Endodermal cell (in vitro differentiated cells): ENCODE results near the gene MACROD2. TPM values are rescaled to one million over a fixed set of nuclear protein-coding genes. Genes with fewer than 3 reads are reported as not detected.
"Not testable (repeated sequence)": the region's sequence is repeated elsewhere in the genome, so short reads cannot be mapped to it uniquely, and the experiment has no call there.

ENCODE experiments used
- DNase-seq: peaks from one replicate; pipeline ENCODE4 v3.0.0-alpha.2; 2017
- H3K27ac ChIP-seq: 2 replicates; pipeline ENCODE4 v1.5.1; 2013; ENCODE audit warnings: mild to moderate bottlenecking, low read depth, low read length, moderate library complexity
- H3K27me3 ChIP-seq: 2 replicates; pipeline ENCODE4 v1.6.1; 2013; ENCODE audit warnings: mild to moderate bottlenecking, low read length, moderate library complexity; ENCODE audit not compliant: insufficient read depth, control insufficient read depth, poor library complexity, severe bottlenecking
- H3K36me3 ChIP-seq: 2 replicates; pipeline ENCODE4 v1.7.0; 2013; ENCODE audit warnings: mild to moderate bottlenecking, low read length, moderate library complexity; ENCODE audit not compliant: control insufficient read depth, insufficient read depth
- H3K4me1 ChIP-seq: one replicate; pipeline ENCODE4 v1.7.0; 2013; ENCODE audit warnings: low read length; ENCODE audit not compliant: control insufficient read depth, insufficient read depth
- H3K4me3 ChIP-seq: 2 replicates; pipeline ENCODE4 v1.5.1; 2013; ENCODE audit warnings: mild to moderate bottlenecking, low read length, moderate library complexity
- H3K9ac ChIP-seq: 2 replicates; pipeline ENCODE4 v1.6.1; 2013; ENCODE audit warnings: mild to moderate bottlenecking, low read length, moderate library complexity; ENCODE audit not compliant: poor library complexity, severe bottlenecking; ENCODE audit errors: extremely low read depth
- H3K9me3 ChIP-seq: 2 replicates; pipeline ENCODE4 v1.6.1; 2013; ENCODE audit warnings: mild to moderate bottlenecking, low read length, moderate library complexity; ENCODE audit not compliant: control insufficient read depth
- H3K27ac Mint-ChIP-seq: 2 replicates; pipeline ENCODE4 v1.8.0; 2020; ENCODE audit warnings: mixed read lengths
- H3K27me3 Mint-ChIP-seq: 2 replicates; pipeline ENCODE4 v1.8.0; 2021; ENCODE audit warnings: mild to moderate bottlenecking, mixed read lengths; ENCODE audit not compliant: insufficient read depth
- H3K36me3 Mint-ChIP-seq: 2 replicates; pipeline ENCODE4 v1.8.0; 2020; ENCODE audit warnings: low read depth, mixed read lengths
- H3K4me1 Mint-ChIP-seq: 2 replicates; pipeline ENCODE4 v1.8.0; 2020; ENCODE audit warnings: mixed read lengths
- H3K4me3 Mint-ChIP-seq: 2 replicates; pipeline ENCODE4 v1.8.0; 2020; ENCODE audit warnings: mild to moderate bottlenecking, moderate library complexity, mixed read lengths
- H3K9me3 Mint-ChIP-seq: 2 replicates; pipeline ENCODE4 v1.8.0; 2020; ENCODE audit warnings: mild to moderate bottlenecking, mixed read lengths
- CTCF ChIP-seq: fragments of 200-600 bp; sonication (generic); conservative IDR thresholded peaks from 2 replicates; pipeline ENCODE4 v1.5.0; 2021; ENCODE audit warnings: antibody characterized with exemption, mild to moderate bottlenecking
- WGBS, 2 experiments: methylation state at CpG; one replicate each; pipeline versions ENCODE4 v1.1.5 to v1.1.7; 2013; ENCODE audit warnings: missing lambda C conversion rate in 2 of 2, mixed read lengths in 1 of 2; ENCODE audit not compliant: insufficient coverage in 1 of 2, insufficient read length in 1 of 2; 5-methylcytosine and 5-hydroxymethylcytosine counted together
- total RNA-seq, 2 donors: library from RNA; stranded (reverse); fragmentation: NEBNext Ultra II Directional in 1 of 2; extraction: Animal tissue kit (Norgen Biotek cat#: 25700) in 1 of 2; gene quantifications; 2 replicates in 1 of 2; 3 replicates in 1 of 2; pipeline ENCODE4 v1.2.1, GENCODE V29; 2021

The MACROD2 gene
- total RNA-seq, 2 donors from 2014 or later = 2.3 to 4.8 TPM

DNA sequence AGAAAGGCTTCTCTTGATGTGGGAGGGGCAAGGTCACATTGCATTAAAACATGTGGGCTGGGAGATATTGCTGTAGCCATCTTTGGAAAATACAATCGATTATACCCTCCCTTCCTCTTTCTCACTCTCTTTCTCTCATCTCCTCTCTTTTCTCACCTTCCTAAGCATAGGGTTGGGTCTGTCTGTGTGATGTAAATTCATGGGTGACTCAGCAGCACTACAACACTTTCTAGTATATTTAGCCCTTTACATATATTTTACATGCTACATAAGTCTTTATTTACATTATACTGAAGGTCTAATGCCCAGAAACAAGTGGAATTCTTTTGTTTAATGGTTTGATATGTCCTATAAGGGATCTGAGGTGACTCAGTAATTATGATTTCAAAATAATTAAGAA is 976.9 kb downstream of the MACROD2 start:
- DNase-seq = no peak
- H3K4me3 ChIP-seq = no peak overlapping the region
- no peak overlapping the region for H3K27ac ChIP-seq
- H3K4me1 Mint-ChIP-seq = no peaks in the 10 kb centered on the region
- H3K27me3 ChIP-seq = no peaks in the 10 kb centered on the region
- H3K36me3 Mint-ChIP-seq = no peaks in the 10 kb centered on the region
- H3K27me3 Mint-ChIP-seq = no peaks in the 10 kb centered on the region
- no peak overlapping the region for H3K9ac ChIP-seq
- H3K4me3 Mint-ChIP-seq = no peak overlapping the region
- H3K9me3 Mint-ChIP-seq = no peaks in the 10 kb centered on the region
- no peaks in the 10 kb centered on the region for H3K36me3 ChIP-seq
- TF ChIP-seq CTCF = no peak
- H3K27ac Mint-ChIP-seq = no peak overlapping the region
- WGBS, 2 experiments = no CpG with 5 or more reads among the region's 1 CpG
- H3K4me1 ChIP-seq = no peaks in the 10 kb centered on the region
- no peaks in the 10 kb centered on the region for H3K9me3 ChIP-seq

GRCh38 chr20:14972690-14973089 is 977.4 kb downstream of the MACROD2 start:
- no peaks in the 10 kb centered on the region for H3K36me3 ChIP-seq
- no peak overlapping the region for H3K27ac ChIP-seq
- H3K4me3 ChIP-seq = no peak overlapping the region
- DNase-seq = no peak
- no peaks in the 10 kb centered on the region for H3K27me3 ChIP-seq
- WGBS, 2 experiments = 88 to 94% methylated on average over 1 to 2 of the region's 2 CpGs
- H3K36me3 Mint-ChIP-seq = no peaks in the 10 kb centered on the region
- no peak for TF ChIP-seq CTCF
- no peaks in the 10 kb centered on the region for H3K9me3 Mint-ChIP-seq
- H3K27ac Mint-ChIP-seq = no peak overlapping the region
- no peak overlapping the region for H3K9ac ChIP-seq
- H3K4me1 ChIP-seq = no peaks in the 10 kb centered on the region
- H3K27me3 Mint-ChIP-seq = no peaks in the 10 kb centered on the region
- H3K4me3 Mint-ChIP-seq = no peak overlapping the region
- no peaks in the 10 kb centered on the region for H3K9me3 ChIP-seq
- H3K4me1 Mint-ChIP-seq = no peaks in the 10 kb centered on the region

GRCh38 chr20:14979453-14979986 is 984.2 kb downstream of the MACROD2 start:
- TF ChIP-seq CTCF = no peak
- Mint-ChIP-seq H3K9me3 (peaks cover 40% of the 10 kb centered on the region), H3K4me3 (no peak overlapping the region), H3K27ac (no peak overlapping the region), H3K4me1 (no peaks in the 10 kb centered on the region), H3K36me3 (peaks cover 12% of the 10 kb centered on the region), H3K27me3 (no peaks in the 10 kb centered on the region)
- H3K27me3 ChIP-seq = no peaks in the 10 kb centered on the region
- H3K36me3 ChIP-seq = no peaks in the 10 kb centered on the region
- WGBS, 2 experiments = 89 to 91% methylated on average over 3 of the region's 3 CpGs
- no peak for DNase-seq
- peaks cover 28% of the 10 kb centered on the region for H3K9me3 ChIP-seq
- no peak overlapping the region for H3K4me3 ChIP-seq
- H3K4me1 ChIP-seq = no peaks in the 10 kb centered on the region
- H3K27ac ChIP-seq = no peak overlapping the region
- no peak overlapping the region for H3K9ac ChIP-seq

GRCh38 chr20:14981486-14981885 is 986.2 kb downstream of the MACROD2 start:
- H3K9me3 Mint-ChIP-seq = peaks cover 45% of the 10 kb centered on the region
- H3K9me3 ChIP-seq = peaks cover 28% of the 10 kb centered on the region
- not testable (repeated sequence) for H3K36me3 ChIP-seq, H3K27ac Mint-ChIP-seq, H3K27me3 ChIP-seq, H3K27ac ChIP-seq, H3K4me1 Mint-ChIP-seq, DNase-seq, H3K4me3 Mint-ChIP-seq, H3K27me3 Mint-ChIP-seq, H3K9ac ChIP-seq, H3K4me1 ChIP-seq, H3K4me3 ChIP-seq
- 85 to 88% methylated on average over 1 to 2 of the region's 3 CpGs for WGBS, 2 experiments
- H3K36me3 Mint-ChIP-seq = peaks cover 12% of the 10 kb centered on the region

DNA sequence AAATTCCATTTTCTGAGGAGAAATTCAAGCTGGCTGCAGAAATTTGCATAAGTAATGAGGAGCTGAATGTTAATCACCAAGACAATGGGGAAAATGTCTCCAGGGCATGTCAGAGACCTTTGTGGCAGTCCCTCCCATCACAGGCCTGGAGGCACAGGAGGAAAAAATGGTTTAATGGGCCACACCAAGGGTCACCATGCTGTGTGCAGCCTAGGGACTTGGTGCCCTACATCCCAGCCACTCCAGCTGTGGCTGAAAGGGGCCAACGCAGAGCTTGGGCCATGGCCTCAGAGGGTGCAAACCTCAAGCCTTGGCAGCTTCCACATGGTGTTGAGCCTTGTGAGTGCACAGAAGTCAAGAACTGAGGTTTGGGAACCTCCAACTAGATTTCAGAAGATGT is 987.0 kb downstream of the MACROD2 start:
- H3K36me3 Mint-ChIP-seq = peaks cover 12% of the 10 kb centered on the region
- DNase-seq, H3K27me3 Mint-ChIP-seq, H3K36me3 ChIP-seq, H3K27me3 ChIP-seq, H3K4me1 Mint-ChIP-seq, H3K9ac ChIP-seq, H3K27ac ChIP-seq, H3K4me1 ChIP-seq, H3K4me3 Mint-ChIP-seq, H3K27ac Mint-ChIP-seq: not testable (repeated sequence)
- H3K9me3 ChIP-seq = peaks cover 28% of the 10 kb centered on the region
- peak overlapping the region; percentile 10 for H3K4me3 ChIP-seq
- H3K9me3 Mint-ChIP-seq = peaks cover 45% of the 10 kb centered on the region
- 83% methylated on average over 1 of the region's 1 CpG for WGBS, 2 experiments
